ENCODE results near the gene AKR1C8. TPM values are rescaled to one million over a fixed set of nuclear protein-coding genes. Genes with fewer than 3 reads are reported as not detected.

Gene AKR1C8
- total and polyA plus RNA-seq, 2 of the 13 experiments (the other 11 are each of a cell fraction or from before 2014, with no cell fraction given): 0.12 TPM; not detected in 1

GRCh38 chr10:5219262-5219661, 34.3 kb upstream of the AKR1C8 start (continued):
- 0 out of 2 replicates have a peak, but pooled peaks have one; percentile 25 for TF ChIP-seq ZNF317 (CRISPR knock-in tag; IDR thresholded peaks at IDR 0.05)
- TF ChIP-seq FOXP4 (CRISPR knock-in tag; IDR thresholded peaks at IDR 0.05): peak; percentile 68; the same call in 1 of the 2 replicates
- TF ChIP-seq ELF4 (CRISPR knock-in tag; IDR thresholded peaks at IDR 0.05; ENCODE audit: borderline replicate concordance): no peak
- peak; percentile 67 for TF ChIP-seq HNF4A (CRISPR knock-in tag; IDR thresholded peaks at IDR 0.05)
- TF ChIP-seq ESRRA (CRISPR knock-in tag; IDR thresholded peaks at IDR 0.05; ENCODE audit: low read depth): peak; percentile 39; the same call in 1 of the 2 replicates
- TF ChIP-seq HNF1A (IDR thresholded peaks at IDR 0.05; ENCODE audit: low read depth): 0 out of 2 replicates have a peak, but pooled peaks have one; percentile 33
- TF ChIP-seq HNF1A (CRISPR knock-in tag; IDR thresholded peaks at IDR 0.05; ENCODE audit: borderline replicate concordance): peak; percentile 80; the same call in 1 of the 2 replicates
- peak; percentile 52; the same call in 1 of the 2 replicates for TF ChIP-seq ZNF710 (CRISPR knock-in tag; IDR thresholded peaks at IDR 0.05; ENCODE audit: borderline replicate concordance)
- TF ChIP-seq RXRB (CRISPR knock-in tag; IDR thresholded peaks at IDR 0.05; ENCODE audit: borderline replicate concordance): peak; percentile 64
- no peak for TF ChIP-seq ZNF180 (CRISPR knock-in tag; IDR thresholded peaks at IDR 0.05; ENCODE audit: borderline replicate concordance, low read depth)
- peak; percentile 61; the same call in 1 of the 2 replicates for TF ChIP-seq ZNF503 (CRISPR knock-in tag; IDR thresholded peaks at IDR 0.05)
- no peak for TF ChIP-seq FOXA1 (IDR thresholded peaks at IDR 0.05)
- TF ChIP-seq FOXA1 (CRISPR knock-in tag; IDR thresholded peaks at IDR 0.05): peak; percentile 35; the same call in 1 of the 2 replicates
- peak; percentile 80 to 90 for TF ChIP-seq NR2F1 (CRISPR knock-in tag; IDR thresholded peaks at IDR 0.05)
- no peak for TF ChIP-seq DBP (CRISPR knock-in tag; IDR thresholded peaks at IDR 0.05; ENCODE audit: not compliant biosample characterization)
- TF ChIP-seq IKZF5 (CRISPR knock-in tag; IDR thresholded peaks at IDR 0.05): 0 out of 2 replicates have a peak, but pooled peaks have one; percentile 28
- no peak for TF ChIP-seq ZNF790 (CRISPR knock-in tag; IDR thresholded peaks at IDR 0.05; ENCODE audit: borderline replicate concordance)

Measured in HepG2 (cell line).